HPDE6-E6E7 (cell line): ENCODE data around the gene EXTL1.

ENCODE experiments used
- DNase-seq: peaks from one replicate; pipeline ENCODE4 v3.0.0; 2011; ENCODE audit warnings: missing footprints; ENCODE audit errors: extremely low spot score

Gene EXTL1

DNA sequence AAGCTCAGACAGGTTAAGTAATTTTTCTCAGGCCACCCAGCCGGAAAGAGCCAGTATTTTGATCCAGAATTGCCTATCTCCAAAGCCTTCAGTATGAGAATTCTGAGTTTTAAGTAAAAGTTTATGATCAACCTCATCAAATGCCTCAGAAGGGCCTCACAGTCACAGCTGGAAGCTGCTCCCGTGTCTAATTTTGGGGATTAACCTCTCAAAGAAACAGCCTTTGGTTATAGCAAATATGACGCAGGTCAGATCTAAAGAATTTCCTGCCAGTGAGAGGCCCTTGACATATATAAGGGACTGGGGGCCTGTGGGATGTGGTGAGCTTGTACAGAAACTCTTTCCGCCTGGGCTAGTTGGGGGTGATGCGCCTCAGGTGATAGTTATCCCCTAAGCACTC lies 2.3 kb downstream of the EXTL1 start:
- no peak for DNase-seq

- DNase-seq: no peak
Measured at GRCh38 chr1:26025060-26025459, 3.5 kb downstream of the EXTL1 start.

- no peak for DNase-seq
Measured at GRCh38 chr1:26025517-26025916, 3.9 kb downstream of the EXTL1 start.

DNA sequence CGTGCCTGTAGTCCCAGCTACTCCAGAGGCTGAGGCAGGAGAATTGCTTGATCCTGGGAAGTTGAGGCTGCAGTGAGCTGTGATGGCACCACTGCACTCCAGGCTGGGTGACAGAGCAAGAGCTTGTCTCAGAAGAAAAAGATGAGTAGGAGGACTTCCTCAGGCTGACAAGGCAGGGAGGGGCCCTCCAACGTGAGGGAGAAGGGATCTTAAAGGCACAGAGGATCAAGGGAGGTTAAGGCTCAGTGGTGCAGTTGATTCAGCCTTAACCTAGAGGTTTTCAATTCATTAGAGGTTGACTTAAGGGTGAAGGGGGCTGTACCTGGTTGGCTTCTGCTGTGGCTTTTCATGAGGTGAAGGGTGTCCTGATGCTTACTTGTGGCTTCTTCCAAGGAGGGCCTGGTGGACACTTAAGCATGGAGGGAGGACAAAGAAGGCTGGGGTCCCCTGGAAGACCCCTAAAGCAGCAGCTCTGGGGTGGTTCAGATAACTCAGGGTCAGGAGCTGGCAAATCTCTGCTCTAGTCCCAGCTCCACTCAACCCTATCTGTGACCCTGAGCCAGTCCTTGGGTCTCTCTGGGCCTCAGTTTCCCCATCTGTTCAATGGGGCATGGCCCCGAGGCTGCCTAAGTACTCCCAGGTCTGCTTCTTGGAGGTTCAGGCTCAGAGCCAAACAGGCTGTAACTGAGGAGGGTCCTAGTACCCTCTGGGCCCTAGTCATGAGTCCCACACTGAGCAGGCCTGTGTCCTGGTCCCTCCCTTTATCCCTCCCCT lies 6.3 kb downstream of the EXTL1 start:
- DNase-seq: no peak

- no peak for DNase-seq
Measured at GRCh38 chr1:26028490-26028980, 7.0 kb downstream of the EXTL1 start.

GRCh38 chr1:26029054-26029863 lies 7.7 kb downstream of the EXTL1 start:
- no peak for DNase-seq

- DNase-seq: no peak
Measured at GRCh38 chr1:26029864-26030481, 8.4 kb downstream of the EXTL1 start.

DNA sequence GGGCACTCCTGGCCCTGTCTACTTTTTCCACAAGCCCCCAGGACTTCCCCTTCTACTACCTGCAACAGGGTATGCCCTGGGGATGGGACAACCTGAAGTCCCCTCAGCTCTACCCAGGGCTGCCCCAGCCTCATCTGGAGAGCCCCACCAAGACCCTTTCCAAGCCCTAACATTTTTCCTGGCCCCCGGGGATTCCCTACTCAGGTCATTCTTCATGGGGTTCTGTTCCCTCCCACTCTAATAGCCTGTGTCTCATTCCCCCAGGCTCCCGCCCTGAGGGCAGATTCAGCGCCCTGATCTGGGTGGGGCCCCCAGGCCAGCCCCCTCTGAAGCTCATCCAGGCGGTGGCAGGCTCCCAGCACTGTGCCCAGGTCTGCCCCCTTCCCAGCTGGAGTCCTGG lies 9.6 kb downstream of the EXTL1 start:
- no peak for DNase-seq

DNA sequence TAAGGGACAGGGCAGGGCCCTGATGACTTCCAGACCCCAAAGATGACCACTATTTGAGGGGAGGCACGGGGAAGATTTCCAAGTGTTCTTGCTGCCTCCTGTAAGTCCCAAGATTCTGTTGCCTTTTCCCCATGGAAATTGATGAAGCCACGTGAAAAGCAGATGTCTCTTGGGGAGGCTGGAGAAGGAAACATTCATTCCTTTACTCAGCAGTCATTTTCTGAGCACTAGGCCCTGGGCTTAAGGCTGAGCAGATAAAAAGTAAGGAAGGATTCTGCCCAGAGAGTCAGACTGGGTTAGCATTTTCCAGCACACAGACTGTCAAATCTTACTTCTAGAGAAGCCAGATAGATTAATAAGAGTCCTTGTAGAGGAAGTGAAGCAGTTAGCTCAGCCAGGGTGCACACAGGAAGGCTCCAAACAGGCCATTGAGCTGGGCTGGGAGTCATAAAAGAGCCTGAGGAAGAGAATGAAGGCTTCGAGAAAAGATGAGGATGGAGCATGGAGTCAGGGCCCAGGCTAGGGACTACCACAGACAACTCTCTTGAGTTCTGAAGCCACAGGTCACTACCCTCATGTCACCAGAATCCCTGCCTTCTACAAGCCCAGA lies 10.1 kb downstream of the EXTL1 start:
- DNase-seq: no peak

DNA sequence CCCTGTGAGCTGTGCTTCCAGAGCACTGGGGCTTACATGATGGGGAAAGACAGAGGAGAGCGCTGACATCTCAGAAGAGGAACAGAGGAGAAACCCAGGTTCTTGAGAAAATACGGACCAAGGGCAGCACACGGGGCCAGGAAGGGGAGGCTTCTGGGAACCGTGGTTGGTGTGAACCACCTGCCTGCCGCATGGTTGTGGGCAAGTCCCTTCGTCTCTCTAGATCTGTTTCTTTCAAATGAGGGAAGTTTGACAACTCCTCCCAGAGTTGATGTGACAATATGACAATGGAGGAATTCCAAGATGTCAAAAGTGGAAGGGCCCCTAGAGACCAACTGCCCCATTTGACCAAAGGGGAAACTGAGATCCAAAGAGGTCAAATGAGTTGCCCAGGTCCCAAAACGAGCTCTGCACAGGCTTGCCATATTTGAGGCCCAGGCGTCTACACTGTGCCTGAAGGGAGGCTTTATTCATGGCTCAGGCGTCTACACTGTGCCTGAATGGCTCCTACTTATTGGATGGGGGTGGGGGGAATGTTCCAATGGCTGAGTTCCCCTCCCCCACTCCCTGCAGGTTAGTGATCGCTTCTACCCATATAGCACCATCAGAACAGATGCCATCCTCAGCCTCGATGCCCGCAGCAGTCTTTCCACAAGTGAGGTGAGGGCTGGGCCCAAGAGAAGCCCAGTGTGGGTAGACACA lies 11.2 kb downstream of the EXTL1 start:
- no peak for DNase-seq

DNA sequence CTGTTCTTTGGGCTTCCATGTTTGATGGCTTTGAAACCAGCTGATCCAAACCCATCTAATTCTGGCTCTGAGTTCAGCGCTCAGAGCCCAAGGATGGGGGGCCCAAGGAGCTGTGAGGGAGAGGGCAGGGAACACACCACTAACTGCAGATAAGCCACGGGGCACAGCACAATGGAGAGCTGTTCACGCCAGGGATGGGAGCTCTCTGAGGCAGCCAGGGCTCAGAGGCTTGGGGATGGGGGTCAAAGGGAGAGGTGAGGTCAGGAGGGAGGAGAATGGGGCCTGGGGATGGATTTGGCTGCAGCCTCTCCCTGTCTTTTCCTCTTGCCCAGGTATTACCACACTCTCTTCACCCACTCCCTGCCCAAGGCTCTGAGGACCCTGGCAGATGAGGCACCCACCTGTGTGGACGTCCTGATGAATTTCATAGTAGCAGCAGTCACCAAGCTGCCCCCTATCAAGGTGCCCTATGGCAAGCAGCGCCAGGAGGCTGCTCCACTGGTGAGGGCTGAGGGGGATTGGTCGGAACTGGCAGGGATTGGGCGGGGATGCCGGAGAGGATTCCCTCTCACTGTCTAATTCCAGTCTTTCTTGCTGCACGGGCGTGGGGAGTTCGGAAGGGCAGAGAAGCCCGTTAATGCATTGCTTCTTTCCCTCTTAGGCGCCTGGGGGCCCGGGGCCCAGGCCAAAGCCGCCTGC lies 13.1 kb downstream of the EXTL1 start:
- DNase-seq: no peak

GRCh38 chr1:26035203-26035958 lies 13.8 kb downstream of the EXTL1 start:
- peak; percentile 99 for DNase-seq

DNA sequence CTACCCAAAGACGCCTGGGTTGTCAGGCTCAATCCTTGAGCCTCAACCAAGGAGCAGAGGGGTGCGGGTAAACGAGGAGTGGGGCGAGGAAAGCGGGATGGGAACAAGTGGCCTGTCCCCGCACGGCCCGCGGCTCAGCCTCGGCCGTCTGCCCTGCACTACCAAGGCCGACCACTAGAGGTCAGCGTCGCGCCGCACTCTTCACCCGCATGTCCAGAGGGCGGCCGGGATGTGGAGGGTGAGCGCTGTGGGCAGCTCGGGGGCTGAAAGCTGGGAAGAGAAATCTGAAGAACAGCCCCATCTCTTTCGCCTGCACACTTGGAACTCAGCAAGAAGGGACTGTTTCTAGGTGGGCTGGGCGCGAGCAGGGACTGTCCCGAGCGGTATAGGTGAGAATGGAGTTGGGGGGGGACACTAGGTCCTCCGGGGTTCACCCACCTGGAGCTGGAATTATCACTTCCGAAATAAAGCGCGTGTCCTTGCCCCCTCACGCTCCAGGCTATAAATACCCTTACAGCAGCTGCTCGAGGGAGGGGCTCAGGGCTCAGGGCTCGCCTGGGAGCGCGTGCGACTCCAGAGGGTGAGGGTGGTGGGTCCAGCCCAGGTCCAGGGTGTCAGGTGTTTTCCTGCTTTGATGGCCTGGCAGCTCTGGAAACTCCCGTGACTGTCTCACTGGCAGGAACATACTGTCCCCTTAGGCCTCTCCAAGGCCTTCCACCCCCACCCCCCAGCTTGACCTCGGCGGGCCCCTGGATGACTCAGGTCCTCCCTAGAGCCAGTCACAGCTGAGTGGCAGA lies 14.6 kb downstream of the EXTL1 start:
- DNase-seq: peak; percentile 79

DNA sequence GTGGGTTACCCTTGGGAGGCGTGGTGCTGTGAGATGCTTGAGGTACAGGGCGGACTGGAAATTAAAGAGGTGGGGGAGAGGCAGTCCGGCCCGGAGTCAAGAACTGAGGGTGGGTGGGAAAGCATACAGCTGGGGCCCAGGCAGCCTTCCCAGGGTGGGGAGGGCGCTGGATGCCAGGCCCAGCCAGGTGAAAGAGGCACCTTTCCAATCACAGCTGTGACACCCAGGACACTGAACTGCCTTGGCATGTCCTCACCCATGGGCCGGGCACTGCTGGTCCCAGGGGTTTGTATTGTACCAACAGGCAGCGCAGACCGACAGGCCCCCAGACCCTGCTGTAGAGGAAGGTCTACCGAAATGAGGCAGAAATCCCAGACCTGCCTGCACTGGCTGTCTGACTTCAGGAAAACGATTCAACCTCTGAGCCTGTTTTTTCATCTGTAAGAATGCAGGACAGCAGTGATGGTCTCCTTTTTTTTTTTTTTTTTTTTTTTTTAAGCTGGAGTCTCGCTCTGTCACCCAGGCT lies 15.2 kb downstream of the EXTL1 start:
- DNase-seq: no peak

DNA sequence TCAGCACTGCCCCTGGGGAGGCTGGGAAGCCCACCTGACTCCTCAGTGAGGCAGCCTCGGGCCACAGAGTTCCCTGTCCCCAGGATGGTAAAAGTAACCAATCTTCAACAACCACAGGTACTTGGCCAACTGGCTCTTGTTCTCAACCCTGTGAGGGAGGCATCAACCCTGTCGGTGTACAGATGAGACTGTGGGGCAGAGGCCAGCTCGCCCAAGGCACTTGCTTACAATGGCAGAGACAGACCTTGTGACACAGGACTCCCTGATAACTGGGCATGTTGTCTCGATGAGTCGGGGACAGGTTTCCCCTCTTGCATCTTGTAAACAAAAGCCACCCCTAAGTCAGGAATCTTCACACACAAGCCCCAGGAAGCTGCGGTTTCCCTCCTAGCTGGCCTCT lies 16.3 kb downstream of the EXTL1 start:
- no peak for DNase-seq

DNA sequence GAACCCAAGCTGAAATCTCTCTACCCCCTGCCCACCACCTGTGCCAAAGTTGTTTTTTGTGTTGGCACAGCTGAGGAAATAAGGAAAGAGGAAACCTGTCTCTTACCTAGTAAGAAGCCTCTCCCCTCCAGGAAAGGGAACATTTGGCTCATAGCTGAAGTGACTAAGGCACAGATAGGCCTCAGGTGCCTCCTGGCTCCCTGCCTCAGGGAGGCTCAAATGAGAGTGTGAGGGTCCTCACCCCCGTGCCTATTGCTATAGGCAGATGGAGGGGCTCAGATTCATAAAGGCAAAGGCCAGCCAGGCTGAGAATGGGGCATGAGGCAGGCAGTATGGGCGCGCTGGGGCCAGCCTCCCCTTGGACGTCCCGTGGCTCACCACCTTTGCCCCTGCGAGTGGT lies 16.9 kb downstream of the EXTL1 start:
- DNase-seq: no peak

DNA sequence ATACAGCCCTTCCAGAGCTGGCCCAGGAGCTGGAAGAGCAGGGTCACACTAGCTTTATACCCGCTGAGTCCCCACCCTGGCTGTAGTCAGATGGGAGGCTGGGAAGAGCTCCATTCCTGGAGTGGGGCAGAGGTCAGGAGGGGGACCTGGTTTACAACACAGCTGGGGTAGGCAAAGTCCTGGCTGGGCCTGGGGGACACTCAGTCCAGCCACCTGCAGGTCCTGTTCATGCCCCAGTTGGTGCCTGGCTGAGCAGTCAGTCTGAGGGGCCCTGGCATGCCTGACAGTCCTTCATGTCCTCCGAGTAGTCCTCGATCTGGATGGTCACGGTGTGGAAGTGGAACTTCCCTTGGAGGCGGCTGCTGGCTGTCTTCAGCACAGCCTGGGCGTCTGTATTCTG lies 17.3 kb downstream of the EXTL1 start:
- no peak for DNase-seq

- DNase-seq: no peak
Measured at GRCh38 chr1:26041401-26041800, 19.8 kb downstream of the EXTL1 start.

- no peak for DNase-seq
Measured at GRCh38 chr1:26041978-26042377, 20.4 kb downstream of the EXTL1 start.
